Activated CD4-positive, alpha-beta T cell treated with anti-CD3 and anti-CD28 coated beads for 4 hours (primary cell): ENCODE data around the gene TNFRSF8.
"Not testable (repeated sequence)": the region's sequence is repeated elsewhere in the genome, so short reads cannot be mapped to it uniquely, and the experiment has no call there.

Experiments used
- DNase-seq, 2 donors: peaks; one replicate each; pipeline ENCODE4 v3.0.0-alpha.2; 2020

The TNFRSF8 gene

DNA sequence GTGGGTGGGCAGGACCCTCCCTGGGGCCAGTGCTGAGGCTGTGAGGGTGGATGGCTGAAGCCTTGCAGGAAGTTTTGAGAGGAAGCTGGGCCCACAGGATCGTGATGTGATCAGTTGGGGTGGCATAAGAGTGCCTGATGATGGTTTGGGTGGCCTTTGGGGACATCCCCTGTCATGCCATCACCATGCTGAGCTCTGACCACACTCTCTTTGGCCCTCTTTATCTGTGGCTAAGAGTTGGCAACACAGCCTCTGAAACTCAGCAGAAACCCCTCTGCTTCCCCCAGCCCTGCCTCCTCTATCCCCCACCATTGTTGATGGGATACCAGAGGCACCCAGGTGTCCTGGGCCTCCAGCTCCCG, 24.0 kb upstream of the TNFRSF8 start:
- no peak for DNase-seq

DNA sequence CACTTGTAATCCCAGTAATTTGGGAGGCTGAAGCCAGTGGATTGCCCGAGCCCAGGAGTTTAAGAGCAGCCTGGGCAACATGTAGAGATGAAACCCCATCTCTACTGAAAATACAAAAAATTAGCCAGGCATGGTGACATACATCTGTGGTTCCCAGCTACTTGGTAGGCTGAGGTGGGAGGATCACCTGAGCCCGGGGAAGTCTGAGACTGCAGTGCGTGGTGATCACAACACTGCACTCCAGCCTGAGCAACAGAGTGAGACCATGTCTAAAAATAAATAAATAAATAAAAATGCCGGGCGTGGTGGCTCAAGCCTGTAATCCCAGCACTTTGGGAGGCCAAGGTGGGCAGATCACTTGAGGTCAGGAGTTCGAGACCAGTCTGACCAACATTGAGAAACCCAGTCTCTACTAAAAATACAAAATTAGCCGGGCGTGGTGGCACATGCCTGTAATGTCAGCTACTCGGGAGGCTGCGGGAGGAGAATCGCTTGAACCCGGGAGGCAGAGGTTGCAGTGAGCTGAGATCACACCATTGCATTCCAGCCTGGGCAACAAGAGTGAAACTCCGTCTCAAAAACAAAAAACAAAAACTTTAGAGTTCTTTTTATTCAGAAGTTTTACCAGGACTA, 23.2 kb upstream of the TNFRSF8 start:
- DNase-seq = not testable (repeated sequence)

DNA sequence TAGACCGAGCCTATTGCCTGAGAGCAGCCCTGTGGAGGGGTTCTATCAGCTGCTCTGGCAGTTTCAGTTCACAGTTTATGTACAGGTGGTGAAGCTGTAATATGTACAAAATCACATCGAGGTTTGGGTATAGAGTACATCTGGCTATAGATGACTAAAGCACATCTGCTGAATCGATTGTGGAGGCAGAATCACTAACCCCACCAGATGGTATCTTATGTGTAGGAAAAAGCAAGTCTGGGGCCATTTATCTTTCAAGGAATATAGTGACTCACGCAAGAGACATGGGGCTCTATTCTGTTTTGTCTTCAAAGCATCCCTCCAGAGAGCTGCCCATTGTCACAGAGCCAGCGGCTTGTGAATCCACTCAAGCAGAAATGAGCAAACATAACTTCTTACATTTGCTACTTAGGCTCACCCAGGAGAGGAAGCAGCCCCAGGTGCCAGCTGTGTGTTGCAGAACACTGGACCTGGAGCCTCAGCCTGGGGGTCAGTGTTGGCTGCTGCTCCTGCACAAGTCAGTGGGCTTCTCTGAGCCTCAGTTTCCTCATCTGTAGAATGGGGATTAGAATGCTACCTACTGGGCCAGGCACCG, 22.5 kb upstream of the TNFRSF8 start:
- no peak for DNase-seq

DNA sequence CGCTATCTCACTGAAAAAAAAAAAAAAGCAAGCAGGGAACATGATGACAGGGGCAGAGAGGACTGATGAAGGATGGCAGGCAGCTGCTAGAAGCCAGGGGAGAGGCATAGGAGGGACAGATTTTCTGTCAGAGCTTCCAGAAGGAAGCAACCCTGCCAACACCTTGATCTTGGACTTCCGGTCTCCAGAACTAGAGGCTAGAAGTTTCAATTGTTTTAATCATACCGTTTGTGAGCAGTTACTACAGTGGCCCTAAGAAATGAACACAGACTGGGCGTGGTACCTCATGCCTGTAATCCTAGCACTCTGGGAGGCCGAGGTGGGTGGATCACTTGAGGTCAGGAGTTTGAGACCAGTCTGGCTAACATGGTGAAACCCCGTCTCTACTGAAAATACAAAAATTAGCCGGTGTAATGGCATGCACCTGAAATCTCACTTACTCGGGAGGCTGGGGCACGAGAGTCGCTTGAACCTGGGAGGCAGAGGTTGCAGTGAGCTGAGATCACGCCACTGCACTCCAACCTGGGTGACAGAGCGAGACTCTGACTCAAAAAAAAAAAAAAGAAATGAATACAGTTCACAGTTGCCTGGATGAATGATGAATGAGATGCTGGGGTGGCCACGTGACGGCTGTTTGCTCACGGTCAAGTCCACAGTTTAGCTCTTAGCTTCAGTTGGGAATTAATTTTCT, 18.8 kb upstream of the TNFRSF8 start:
- not testable (repeated sequence) for DNase-seq

DNA sequence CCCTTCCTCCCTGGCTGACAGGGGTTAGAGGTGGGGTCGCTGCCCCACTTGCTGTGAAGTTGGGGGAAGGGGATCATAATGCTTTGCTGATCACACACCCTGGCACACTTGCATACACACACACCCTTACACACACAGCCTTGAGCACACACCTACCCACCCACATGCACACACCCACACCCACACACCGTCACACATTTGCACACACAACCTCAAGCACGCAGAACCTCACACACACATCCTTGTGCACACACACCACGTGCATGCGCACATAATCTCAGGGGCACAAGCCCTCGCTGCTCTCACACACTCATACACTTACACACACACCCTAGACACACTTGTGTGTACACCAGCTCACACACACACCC, 16.4 kb upstream of the TNFRSF8 start:
- no peak for DNase-seq

DNA sequence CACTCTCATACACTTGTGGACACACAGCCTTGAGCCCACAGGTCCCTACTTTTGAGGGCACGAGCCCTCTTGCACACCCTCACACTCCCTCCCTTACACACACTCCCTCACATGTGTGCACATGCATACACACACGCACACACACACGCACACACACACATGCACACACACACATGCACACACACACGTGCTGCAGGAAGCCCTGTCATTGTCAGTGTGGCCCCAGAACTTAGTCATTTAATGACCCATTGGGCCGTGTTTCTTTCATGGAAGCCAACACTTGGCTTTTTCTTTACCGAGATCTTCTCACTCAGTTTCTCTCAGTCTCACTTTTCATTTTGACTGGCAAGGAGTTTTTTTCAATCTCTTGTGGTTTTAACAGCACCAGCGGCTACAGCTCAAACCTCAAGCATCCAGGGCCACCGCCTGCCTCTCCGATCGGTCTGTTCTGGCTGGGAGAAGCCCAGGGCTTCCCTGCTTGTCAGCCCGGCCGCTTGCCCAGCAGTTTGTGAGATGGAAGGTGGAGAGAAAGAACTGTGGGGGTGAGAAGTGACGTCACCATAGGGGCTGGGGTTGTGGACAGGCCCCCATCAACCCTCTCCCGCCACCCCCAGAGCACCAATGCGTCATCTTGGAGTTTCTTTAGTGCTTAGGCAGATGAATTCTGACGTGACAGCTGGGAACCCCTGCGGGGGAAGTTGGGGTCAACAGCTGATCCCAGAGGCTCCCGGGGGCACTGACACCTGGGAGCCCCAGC, 15.8 kb upstream of the TNFRSF8 start:
- DNase-seq = peak; percentile 44 to 52

DNA sequence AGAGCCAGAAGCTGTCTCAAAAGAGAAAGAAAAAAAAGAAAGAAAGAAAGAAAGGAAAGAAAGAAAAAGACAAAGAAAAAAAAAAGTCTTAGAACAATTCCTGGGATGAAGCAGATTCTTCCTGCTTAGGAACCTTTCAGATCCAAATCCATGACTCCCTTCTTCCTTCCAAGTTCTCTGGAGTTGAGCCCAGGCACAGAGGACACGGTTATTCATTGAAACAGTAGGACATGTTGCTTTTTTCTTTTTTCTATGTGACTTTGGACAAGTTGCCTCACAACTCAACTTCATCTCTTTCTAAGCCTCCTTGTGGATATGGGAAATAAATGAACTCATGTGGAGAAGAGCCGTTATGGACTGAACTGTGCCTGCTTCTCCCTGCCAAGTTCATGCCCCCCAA, 14.7 kb upstream of the TNFRSF8 start:
- no peak for DNase-seq

DNA sequence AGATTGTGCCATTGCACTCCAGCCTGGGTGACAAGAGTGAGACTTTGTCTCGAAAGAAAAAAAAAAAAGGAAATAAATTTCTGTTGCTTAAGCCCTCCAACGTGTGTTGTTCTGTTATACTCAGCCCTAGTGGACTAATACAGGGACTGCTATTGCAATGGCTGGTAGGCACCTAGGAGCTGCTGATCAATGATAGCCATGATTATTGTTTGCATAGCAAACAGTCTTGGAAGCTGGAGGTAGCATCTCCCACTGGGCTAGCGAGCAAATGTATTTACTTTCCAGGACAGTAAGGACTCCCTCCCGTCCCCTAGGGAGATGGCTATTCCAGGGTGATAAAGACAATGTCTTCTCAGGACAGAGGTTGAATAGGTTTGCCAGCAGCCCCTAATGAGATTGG, 13.5 kb upstream of the TNFRSF8 start:
- no peak for DNase-seq

DNA sequence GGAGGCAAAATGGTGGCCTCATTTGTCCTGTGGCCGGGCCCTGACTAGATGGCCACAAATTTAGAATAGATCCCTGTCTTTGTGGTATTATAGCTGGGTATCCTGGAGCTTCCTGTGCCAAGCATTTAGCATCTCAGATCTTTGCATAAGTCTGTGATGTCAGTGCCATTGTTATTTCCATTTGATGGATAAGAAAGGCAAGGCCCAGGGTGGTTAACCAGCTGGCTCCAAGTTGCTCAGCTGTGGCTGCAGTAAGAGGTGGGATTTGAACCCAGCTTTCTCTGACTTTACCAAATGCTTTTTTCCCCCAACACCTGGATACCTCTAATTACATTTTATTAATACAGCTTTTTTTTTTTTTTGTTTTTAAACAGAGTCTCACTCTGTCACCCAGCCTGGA, 11.7 kb upstream of the TNFRSF8 start:
- no peak for DNase-seq

DNA sequence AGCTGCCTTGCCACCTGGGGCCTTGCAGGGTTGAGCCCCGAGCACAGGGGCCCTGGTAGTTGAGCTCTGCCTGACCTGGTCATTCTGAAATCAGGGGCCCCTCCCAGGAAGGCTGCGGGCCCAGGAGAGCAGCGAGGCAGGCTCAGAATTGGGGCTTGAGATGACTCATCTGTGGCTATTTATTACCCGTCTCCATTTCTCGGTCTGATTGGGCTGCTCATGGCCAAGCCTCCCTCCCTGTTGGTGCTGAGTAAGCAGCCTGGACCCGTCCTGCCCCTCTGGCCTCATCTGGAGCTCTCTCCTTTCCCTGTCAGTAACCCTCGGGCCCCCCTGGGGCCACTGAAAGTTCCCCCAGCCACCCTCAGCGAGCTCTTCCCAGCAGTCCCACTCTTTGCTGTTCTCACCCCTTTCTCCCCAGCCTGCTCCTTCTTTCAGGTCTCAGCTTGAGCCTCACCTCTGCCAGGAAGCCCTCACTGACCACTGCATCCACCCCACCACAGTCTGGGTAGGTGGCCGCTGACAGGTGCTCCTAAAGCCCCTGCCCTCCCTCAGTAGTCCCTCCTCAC, 11.0 kb upstream of the TNFRSF8 start:
- DNase-seq = no peak

DNA sequence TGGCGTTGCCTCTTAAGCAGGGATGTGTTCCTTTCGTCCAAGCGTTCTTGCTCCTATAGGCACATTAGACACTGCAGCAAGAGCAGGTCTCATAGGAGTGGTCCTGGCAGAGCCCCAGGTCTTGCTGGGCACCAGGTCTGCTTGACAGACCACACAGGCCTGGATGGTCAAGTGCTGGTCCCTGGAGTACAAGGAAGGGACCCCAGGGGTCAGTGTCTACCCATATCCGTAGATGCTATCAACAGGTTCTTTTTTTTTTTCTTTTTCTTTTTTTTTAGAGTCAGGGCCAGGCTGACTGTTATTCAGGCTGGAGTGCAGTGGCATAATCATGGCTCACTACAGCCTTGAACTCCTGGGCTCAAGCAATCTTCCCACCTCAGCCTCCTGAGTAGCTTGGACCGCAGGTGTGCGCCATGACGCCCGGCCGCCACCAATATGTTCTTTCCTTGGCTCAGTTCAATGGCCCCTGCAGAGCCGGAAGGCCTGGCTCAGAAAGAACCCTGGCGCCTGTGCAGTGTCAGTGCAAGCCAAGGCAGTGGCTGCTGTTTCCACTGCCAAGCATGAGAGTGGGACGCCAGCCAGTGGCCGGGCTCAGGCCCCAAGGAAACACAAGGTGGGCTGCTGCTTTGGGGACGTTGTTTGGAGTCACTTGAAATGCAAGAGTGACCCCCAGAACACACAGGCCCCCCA, 10.0 kb upstream of the TNFRSF8 start:
- no peak for DNase-seq

DNA sequence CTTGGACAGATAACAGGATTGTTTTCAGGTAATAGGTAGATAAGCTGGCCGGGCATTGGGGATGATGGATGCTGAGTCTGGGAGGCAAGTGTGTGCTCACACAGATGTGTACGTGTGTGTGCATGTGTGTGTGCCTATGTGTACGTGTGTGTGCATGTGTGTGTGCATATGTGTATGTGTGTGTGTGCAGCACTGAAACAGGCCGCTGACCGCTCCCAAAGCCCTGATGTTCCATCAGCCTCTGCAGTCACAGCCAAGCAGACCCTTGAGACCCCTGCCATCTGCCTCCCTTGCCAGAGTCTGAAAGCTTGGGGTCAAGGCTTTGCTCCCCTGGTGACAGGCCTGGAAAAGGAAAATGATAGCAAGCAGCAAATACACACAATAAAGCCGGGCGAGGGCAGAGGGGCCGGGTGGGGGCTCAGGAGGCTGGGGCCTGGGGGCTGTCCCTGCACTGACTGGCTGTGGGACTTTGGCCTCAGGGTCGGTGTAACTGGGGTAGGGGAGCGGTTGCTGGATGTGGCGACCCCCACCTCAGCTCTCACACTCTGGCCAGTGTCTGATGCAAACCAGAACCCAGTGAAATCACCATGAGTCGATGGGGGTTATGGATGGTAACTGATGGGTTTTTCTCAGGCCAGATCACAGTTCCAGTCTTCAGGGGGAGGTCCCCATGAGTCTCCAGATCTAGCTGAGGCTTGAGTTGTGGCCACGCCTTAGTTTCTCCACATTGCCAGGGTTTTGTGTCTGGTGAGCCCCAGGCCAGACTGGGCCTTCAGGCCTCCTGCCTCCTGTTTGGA, 9.2 kb upstream of the TNFRSF8 start:
- DNase-seq = no peak

DNA sequence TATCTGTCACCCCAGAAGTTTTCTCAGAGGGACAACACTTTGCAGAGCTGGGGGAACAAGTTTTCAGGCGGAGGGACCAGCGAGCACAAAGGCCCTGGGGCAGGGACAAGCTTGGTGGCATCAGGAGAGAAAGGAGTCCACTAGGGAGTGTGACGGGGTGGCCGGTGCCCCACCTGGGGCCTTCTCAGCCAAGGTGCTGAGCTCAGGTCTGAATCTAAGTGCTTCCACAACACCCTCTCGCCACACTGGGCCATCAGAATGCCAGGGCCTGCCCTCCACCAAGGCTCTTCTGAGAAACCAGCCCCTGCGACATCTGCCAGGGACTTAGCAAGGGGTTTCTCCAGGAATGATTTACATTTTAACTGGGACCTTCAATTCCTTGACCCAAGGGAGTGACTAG, 7.8 kb upstream of the TNFRSF8 start:
- no peak for DNase-seq

DNA sequence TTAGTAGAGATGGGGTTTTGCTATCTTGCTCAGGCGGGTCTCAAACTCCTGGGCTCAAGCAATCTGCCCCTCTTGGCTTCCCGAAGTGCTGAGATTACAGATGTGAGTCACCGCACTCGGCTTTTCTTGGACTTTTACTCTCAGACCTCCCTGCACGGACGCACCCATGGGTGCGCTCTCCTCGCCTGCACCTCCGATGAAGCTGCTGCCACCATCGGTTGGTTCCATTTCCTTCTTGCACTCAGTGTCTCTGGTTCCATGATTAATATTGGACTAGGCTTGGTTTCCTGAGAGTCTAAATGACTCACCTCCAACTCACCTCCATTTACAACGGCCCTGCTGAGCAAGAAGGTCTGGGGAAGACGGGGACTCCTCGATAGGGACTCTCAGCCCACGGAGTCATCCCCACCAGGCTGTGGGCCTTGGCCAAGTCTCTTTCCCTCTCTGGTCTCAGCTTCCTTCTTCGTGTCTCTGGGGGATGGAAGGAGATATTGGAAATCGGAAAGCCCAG, 6.7 kb upstream of the TNFRSF8 start:
- DNase-seq = no peak

DNA sequence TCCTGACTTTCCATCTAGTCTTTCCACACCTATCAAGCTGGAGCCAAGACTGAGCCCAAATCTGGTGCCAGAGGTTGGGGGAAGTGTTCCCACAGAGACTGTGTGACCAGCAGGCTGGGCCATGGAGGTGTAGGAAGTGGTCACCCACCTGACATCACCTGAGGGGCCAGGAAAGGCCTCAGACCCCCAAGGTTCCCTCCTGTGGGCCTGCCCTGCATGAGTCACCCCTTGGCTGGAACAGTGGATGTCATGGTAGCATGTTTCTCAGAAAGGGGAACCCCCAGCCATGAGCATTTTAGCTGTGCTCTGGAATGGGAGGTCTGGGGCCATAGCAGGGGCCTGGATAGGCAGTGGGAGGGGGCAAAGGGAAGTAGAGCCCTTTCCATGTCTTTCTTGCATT, 5.7 kb upstream of the TNFRSF8 start:
- DNase-seq = no peak

DNA sequence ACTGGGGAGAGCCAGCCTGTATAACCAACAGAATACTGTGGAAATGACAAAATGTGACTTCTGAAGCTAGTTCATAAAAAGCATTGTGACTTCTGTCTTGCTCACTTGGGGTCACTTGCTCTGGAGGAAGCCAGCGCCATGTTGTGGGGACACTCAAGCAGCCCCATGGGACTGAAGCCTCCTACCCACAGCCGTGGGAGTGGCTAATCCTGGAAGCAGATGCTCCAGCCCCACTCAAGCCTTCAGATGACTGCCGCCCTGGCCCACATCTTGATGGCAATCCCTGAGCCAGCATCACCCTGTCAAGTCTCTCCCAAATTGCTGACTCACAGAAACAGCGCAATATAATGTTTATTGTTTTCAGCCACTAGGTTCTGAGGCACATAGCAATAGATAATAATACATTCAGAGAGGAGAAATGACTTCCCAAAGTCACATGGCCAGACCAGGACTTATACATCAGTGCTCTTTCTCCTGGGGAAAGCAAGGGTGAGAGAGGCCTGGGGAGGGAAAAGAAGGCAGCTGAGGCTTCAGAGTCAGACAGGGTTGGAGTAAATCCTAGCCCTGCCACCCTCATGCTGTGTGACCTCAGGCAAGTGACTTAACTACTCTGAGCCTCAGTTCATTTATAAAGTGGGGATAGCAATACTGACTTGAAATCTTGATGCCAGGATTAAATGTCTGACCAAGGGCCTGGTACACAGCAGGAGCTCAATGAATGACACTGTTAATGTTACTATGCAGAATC, 5.0 kb upstream of the TNFRSF8 start:
- no peak for DNase-seq

DNA sequence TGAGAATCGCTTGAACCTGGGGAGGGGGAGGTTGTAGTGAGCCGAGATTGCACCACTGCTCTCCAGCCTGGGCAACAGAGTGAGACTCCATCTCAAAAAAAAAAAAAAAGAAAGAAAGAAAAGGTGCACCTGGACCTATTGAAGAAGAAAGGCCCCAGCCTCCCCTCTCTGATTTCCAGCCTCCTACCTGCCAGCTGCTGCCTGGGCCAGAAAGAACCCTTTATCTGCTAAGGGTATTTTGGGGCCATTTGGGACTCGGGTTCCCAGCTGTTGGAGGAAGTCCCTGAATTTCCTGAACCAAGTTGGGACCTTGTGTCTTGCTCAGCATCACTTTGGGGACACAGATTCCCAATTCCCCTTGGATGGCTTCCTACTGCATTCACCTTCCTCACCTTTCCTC, 3.9 kb upstream of the TNFRSF8 start:
- no peak for DNase-seq

DNA sequence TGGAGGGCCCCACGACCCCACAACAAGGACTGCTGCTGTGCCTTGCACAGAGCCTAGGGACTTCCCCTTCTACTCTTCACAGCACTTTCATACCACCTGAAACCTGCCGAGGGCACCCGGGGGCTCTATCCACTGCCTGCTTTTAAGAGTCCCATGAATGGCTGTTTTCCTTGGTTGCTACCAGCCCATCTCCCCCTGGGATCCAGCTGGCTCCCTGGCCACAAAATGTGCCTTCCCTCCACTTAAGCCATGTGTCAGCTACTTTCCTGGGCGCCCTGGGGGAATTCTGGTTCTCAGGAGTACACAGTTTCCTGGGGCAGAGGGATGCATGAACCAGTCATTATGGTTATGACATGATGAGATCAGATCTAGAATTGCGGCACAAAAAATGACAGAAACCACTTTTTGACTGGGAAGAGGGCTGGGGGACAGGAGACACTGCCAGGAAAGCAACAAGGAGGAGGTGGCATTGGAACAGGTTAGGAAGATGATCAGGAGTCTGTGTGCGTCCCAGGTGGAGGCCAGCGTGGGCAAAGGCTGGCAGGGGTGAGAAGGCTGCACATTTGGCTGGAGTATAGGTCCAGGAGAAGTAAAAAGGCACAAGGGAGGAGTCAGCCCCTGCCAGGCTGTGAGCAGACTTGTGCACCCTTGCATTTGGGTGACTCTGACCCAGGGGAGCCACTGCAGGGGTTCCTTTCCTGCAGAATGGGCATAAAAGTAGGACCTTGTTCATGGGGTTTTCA, 3.2 kb upstream of the TNFRSF8 start:
- no peak for DNase-seq

DNA sequence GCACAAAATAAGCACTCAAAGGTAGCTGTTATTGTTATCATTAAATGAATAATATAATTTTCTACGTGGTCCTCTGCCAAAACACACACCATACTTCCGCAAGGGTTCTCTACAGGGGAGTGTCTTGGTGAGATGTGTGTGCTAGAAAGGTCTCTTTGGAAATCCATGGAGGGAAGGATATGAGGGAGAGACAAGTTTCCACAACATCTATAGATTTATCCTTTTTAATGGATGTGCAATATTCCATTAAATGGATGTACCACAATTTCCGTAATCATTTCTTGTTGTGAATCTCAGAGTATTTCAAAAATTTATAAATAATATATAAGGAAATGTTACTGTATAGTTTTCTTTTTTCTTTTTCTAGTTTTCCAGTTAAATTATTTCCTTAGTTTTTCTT, 2.6 kb upstream of the TNFRSF8 start:
- DNase-seq = no peak
